Pulmonary artery endothelial cell (primary cell): ENCODE measurements around the gene KRTAP5-2. TPM values are rescaled to one million over a fixed set of nuclear protein-coding genes. Genes with fewer than 3 reads are reported as not detected.
"Not testable (repeated sequence)": the region's sequence is repeated elsewhere in the genome, so short reads cannot be mapped to it uniquely, and the experiment has no call there.

ENCODE experiments used
- DNase-seq: peaks from one replicate; pipeline ENCODE4 v3.0.0-alpha.2; 2011; ENCODE audit warnings: low read depth, low spot score
- total RNA-seq: library from RNA; depleted of rRNA; stranded (reverse); fragments of >200 nt; gene quantifications from 2 replicates; pipeline ENCODE4 v1.2.3, GENCODE V29; 2014

The KRTAP5-2 gene
- total RNA-seq = not detected in 2 replicates

DNA sequence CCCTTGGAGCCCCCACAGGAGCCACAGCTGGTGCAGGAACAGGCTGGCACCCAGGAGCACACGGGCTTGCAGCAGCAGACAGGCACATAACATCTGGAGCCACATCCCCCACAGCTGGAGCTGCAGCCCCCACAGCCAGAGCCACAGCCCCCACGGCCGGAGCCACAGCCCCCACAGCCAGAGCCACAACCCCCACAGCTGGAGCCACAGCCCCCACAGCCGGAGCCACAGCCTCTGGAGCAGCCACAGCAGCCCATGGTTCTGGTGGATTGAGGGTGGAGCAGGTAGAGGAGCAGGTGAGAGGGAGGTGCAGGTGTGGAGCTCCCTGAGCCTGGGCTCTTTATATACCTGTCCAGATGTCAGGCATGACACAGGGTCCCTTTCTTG, at the start of gene KRTAP5-2:
TSS of gene KRTAP5-2 (minus strand) at position 301 of the 387 bp plus-strand sequence. CDS start at position 257, 44 bp downstream.
- no peak for DNase-seq

DNA sequence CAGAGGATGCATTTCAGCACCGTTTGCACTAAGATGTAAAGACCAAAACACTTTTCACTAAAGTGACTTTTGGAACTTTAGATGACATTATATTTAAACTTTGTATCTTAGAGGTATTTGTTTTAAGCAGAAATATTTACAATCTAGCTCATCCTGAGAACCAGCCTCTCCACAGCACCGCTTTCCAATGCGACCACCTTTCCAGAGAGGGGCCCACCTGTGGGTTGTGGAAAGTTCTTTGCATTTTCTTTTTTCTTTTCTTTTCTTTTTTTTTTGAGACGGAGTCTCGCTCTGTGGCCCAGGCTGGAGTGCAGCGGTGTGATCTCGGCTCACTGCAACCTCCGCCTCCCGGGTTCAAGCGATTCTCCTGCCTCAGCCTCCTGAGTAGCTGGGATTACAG, 48.4 kb upstream of the KRTAP5-2 start:
- not testable (repeated sequence) for DNase-seq

DNA sequence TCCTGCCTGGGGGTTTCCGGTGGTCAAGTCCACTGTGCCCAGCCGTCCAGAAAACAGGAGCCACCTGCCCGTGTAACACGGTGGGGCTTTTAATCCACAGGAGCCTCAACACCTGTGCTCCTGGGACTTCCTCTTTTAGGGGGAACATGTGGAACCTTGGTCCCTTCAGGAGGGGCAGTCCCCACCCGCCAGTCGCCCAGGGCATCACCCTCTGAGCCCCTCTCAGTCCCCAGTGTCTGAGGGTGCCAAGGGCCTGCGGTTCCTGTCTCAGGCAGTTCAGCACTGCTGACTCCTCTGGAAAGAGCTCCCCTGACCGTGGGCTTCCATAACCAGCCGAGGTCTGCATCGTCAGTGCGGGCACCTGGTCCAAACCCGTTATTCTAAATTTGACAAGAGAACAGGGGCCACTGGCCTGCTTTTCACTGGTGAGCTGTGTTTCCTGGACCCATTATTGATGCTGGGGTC, 47.3 kb upstream of the KRTAP5-2 start:
- DNase-seq = no peak

DNA sequence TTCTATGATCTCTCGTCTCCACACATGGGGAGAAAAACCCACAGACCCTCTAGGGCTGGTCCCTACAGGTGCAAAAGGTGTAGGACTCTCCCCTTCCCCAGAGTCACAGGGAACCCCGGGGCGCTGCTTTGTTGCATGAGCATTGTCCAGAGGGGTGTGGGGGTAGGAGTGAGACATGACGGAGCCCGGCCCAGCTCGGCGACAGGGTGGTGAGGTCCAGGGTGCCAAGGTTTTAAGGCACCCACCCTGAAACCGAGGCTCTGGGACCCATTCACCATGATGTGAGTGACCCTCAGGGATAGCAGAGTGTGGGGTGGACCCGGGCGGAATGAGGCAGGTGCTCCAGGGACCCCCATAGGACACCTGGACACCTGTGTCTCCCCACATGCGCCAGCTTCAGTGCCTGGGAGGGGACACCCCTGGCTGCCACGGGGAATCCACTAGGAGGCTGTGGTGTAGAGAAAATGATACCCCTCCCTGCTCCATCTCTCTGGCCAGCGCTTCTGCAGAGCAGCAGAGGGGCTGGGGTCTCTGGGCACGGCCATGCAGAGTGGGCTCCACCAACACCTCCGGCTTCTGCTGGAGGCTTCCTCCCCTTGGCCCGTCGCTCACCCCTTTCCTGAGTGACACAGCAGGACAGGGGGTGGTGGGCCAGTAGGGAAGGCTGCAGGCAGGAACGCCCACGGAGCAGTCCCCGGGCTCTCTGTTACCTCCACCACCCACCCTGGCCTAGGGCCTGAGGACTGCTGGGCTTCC, 46.7 kb upstream of the KRTAP5-2 start:
- no peak for DNase-seq

DNA sequence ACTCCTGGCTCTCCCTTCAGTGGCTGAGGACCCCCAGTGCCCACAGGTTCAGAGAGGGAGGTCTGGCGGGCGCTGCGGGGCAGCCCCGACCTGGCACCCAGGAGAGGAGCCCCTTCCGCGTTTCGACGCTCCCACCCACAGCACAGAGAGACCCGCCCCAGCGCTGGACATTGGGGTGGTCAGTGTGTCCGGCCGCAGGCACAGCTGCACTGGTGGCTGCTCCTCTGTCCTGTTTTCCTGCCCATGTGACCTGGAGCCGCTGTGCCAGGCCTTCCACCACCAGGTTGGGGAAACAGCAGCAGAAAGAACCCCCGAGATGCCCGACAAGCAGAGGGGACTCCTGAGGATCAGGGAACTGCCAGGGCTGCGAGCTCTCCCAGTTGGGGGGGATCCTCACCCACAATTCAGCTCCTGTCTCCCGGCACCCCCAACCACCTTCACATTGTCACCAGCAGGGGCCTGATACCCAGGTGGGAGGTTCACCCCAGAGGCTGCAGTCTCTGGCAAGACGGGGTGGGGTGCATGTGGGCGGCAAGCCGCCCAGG, 45.1 kb upstream of the KRTAP5-2 start:
- no peak for DNase-seq

- no peak for DNase-seq
Measured at GRCh38 chr11:1642288-1643145, 44.4 kb upstream of the KRTAP5-2 start.

GRCh38 chr11:1641096-1641495, 43.0 kb upstream of the KRTAP5-2 start:
- no peak for DNase-seq

GRCh38 chr11:1640076-1640946, 42.2 kb upstream of the KRTAP5-2 start:
- no peak for DNase-seq

DNA sequence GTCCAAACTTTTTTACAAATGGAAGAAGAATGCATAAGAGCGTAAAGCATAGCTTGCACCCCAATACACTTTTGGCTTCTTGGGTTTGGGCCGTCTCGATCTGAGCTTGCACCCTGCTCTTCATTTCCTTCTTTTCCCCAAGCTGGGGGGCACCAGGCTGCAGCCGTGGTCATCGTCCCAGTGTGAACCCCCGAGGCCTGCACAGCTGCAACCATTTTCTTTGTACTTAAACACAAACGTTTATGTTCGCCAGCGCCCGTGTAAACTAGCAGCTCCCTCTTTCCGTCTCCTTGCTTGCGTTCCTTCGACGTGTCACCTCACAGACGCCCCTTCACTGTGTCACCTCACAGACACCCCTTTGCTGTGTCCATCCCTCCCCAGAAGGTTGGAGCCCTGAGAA, 41.6 kb upstream of the KRTAP5-2 start:
- no peak for DNase-seq

DNA sequence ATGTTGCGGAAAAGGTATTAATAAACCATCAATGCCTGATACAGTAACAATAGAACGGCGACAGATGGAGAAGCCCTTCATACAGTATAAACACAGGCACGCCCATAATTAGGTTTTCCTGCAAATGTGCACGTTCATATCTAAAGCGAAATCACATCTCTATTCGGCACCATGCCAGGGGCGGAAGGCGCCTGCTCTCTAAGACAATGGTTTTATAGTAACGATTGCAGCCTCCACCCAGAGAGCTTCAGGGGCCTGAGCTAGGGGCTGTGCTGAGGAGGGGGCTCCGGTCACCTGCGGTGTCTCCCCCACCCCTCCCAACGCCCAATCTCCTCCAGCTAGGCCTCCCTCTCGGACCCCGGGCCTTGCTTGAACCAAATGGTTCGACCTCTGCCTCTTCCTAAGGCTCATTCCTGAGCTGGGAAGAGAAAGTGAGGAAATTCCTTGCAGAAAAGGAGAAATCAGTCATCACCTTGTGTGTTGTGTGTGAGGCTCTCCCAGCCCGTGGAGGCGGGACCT, 41.1 kb upstream of the KRTAP5-2 start:
- DNase-seq = peak; percentile 10

- DNase-seq = no peak
Measured at GRCh38 chr11:1638344-1638743, 40.2 kb upstream of the KRTAP5-2 start.

- DNase-seq = no peak
Measured at GRCh38 chr11:1637628-1638027, 39.5 kb upstream of the KRTAP5-2 start.

DNA sequence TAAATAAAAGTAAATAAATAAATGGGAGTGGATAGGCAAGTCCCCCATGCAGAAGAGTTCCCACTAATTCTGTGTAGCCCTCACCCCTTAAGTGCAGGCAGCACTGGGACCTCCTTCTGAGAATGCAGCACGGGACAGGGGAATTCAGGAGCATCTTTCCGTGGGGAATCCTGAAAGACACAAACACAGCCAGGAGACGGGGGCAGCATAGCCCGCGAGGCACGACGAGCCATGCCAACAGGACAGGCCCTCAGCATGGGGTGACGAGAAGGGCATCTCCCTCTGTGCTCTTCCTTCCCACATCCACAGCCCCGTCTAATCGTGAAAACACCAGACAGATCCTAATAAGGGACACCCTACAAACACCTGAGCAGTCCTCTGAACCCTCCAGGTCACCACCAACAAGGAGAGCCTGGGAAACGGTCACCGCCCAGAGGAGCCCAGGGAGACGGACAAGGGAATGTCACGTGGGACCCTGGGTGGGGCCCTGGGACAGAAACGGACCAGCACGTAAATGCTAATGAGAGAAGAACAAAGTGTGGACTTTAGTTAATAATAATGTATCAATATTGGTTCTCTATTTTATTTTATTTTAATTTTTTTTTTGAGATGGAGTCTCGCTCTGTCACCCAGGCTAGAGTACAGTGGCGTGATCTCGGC, 38.3 kb upstream of the KRTAP5-2 start:
- DNase-seq = no peak

DNA sequence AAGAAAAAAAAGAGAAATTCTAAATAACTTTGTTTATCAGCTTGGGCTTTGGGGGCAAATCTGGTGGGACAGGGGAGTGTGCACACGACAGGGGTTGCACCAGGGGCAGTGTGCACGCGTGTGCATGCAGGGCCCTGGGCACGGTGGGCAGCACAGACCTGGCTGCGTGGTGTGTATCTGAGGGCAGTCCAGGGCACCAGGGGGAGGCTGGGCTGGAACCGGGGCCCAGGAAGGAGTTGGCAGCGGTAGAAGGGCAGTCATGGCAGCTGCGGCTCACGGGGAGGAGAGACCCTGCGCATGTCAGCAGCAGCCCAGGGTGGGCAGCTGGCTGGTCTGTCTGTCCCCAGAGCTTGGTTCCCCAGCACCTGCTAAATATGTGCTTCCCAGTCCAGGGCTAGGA, 35.8 kb upstream of the KRTAP5-2 start:
- no peak for DNase-seq

- no peak for DNase-seq
Measured at GRCh38 chr11:1632053-1632714, 34.1 kb upstream of the KRTAP5-2 start.

DNA sequence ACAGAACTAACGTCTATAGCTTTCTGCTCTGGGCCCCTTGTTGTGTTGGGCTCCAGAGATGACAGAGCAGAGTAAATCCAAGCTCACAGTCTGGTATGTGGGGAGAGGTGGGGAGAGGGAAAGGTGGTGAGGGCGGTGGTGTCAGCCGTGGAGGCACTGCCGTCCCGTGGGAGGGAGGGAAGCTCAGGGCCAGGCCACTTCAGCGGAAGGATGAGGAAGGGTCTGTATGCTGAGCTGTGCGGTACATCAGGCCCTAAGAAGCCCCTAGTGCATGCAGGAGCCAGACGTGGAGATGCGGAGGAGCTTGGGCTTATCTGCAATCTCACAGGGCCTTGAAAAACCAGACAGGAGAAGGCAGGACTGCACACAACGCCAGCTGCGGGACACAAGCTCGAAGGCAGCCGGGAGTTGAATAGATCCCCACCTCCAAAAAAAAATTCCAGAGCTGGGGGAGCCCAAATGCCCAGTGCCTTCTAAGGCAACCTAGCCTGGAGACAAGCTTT, 33.0 kb upstream of the KRTAP5-2 start:
- DNase-seq = no peak

DNA sequence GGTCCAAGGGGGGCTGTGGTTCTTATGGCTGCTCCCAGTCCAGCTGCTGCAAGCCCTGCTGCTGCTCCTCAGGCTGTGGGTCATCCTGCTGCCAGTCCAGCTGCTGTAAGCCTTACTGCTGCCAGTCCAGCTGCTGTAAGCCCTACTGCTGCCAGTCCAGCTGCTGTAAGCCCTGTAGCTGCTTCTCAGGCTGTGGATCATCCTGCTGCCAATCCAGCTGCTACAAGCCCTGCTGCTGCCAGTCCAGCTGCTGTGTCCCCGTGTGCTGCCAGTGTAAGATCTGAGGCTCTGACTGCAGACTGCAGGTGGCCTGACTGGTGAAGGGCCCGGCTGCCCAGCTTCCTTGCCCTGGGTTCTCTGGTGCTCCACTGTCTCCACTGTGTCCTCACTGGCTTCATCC, 32.2 kb upstream of the KRTAP5-2 start:
- DNase-seq = no peak

DNA sequence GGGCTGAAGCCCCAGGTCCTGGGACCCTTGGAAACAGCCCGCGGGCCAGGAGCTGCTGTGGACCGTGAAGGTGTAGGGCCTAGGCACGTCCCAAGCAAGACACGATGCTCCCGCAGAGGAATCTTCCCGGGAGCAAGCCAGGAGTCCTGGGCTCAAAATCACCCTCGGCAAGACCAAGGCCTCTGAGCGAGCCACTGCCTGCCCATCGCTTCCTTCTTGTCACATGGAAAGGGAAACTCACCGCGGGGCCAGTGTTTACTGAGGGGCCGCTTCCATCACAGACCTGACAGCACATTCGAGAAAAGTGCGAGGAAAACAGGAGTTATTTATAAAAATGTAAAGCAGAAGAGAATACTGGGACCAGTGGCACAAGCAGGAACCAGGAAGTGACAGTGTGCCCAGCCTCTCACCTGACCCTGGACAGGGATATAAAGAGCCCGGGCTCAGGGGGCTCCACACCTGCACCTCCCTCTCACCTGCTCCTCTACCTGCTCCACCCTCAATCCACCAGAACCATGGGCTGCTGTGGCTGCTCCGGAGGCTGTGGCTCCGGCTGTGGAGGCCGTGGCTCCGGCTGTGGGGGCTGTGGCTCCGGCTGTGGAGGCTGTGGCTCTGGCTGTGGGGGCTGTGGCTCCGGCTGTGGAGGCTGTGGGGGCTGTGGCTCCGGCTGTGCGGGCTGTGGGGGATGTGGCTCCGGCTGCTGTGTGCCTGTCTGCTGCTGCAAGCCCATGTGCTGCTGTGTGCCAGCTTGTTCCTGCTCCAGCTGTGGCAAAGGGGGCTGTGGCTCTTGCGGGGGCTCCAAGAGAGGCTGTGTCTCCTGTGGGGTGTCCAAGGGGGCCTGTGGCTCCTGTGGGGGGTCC, 31.5 kb upstream of the KRTAP5-2 start, which contains the start of gene KRTAP5-5:
TSS of gene KRTAP5-5 (plus strand) at position 450 of the 860 bp plus-strand sequence. CDS start at position 516, 66 bp downstream.
- DNase-seq = no peak
